SK-N-SH (cell line): ENCODE results near the gene RPS6KA2. TPM values are rescaled to one million over a fixed set of nuclear protein-coding genes. Genes with fewer than 3 reads are reported as not detected.

Experiments used
- CTCF ChIA-PET: fragments of 300-600, 350-600 bp; formaldehyde crosslinking; extraction: SDS; loops from one replicate; lab custom pipeline; 2021; lab: Yijun Ruan, JAX
- POLR2A ChIA-PET: fragments of 350-600 bp; sonication (Branson Sonifier 250); formaldehyde crosslinking; extraction: SDS; loops from one replicate; lab custom pipeline; 2020; ENCODE audit warnings: antibody characterized with exemption, inconsistent platforms; lab: Yijun Ruan, JAX
- DNase-seq: peaks from one replicate; pipeline ENCODE4 v3.0.0; 2012
- H2AFZ ChIP-seq: fragments of 200-600 bp; sonication (generic); 2 replicates; pipeline ENCODE4 v1.8.1; 2016; ENCODE audit warnings: antibody characterized with exemption, mild to moderate bottlenecking, low read depth
- H3F3A ChIP-seq: fragments of 200-600 bp; sonication (generic); replicated peaks from 2 replicates; pipeline ENCODE3; 2016; ENCODE audit warnings: antibody characterized with exemption, mild to moderate bottlenecking; ENCODE audit not compliant: insufficient read depth
- H3K27ac ChIP-seq, 2 experiments: fragments of 200-500 bp in 1 of 2; fragments of 200-600 bp in 1 of 2; sonication (Bioruptor generic) in 1 of 2; sonication (generic), shearing (Covaris generic) in 1 of 2; 2 replicates each; pipeline versions ENCODE4 v1.5.1 to v1.6.1; 2014 to 2016; ENCODE audit warnings: low read depth in 2 of 2, inconsistent platforms in 1 of 2, low read length in 1 of 2, mild to moderate bottlenecking in 1 of 2, mixed read lengths in 1 of 2
- H3K27me3 ChIP-seq: fragments of 200-600 bp; sonication (generic), shearing (Covaris generic); 2 replicates; pipeline ENCODE4 v1.6.1; 2016; ENCODE audit warnings: mixed run types; ENCODE audit not compliant: insufficient read depth
- H3K36me3 ChIP-seq, 2 experiments: fragments of 200-500 bp in 1 of 2; fragments of 200-600 bp in 1 of 2; sonication (Bioruptor generic) in 1 of 2; sonication (generic) in 1 of 2; replicated peaks in 1 of 2; 2 replicates each; pipeline versions ENCODE3 to v1.5.1; 2014 to 2016; ENCODE audit warnings: low read length in 1 of 2, mild to moderate bottlenecking in 1 of 2; ENCODE audit not compliant: insufficient read depth in 2 of 2, control insufficient read depth in 1 of 2
- H3K4me1 ChIP-seq, 2 experiments: fragments of 200-500 bp in 1 of 2; fragments of 200-600 bp in 1 of 2; sonication (Bioruptor generic) in 1 of 2; sonication (generic), shearing (Covaris generic) in 1 of 2; 2 replicates each; pipeline versions ENCODE4 v1.5.1 to v1.6.1; 2014 to 2016; ENCODE audit warnings: low read depth in 1 of 2, low read length in 1 of 2, mixed run types in 1 of 2; ENCODE audit not compliant: insufficient read depth in 2 of 2, control insufficient read depth in 1 of 2
- H3K4me2 ChIP-seq: fragments of 200-600 bp; sonication (generic), shearing (Covaris generic); 2 replicates; pipeline ENCODE4 v1.6.1; 2017; ENCODE audit warnings: mixed run types
- H3K4me3 ChIP-seq, 2 experiments: fragments of 200-500 bp in 1 of 2; fragments of 200-600 bp in 1 of 2; sonication (Bioruptor generic) in 1 of 2; sonication (generic), shearing (Covaris generic) in 1 of 2; 2 replicates each; pipeline versions ENCODE4 v1.5.1 to v1.8.1; 2014 to 2016; ENCODE audit warnings: low read depth in 2 of 2, inconsistent platforms in 1 of 2, low read length in 1 of 2, mild to moderate bottlenecking in 1 of 2, mixed read lengths in 1 of 2, moderate library complexity in 1 of 2
- H3K79me2 ChIP-seq: fragments of 200-600 bp; sonication (generic); 2 replicates; pipeline ENCODE4 v1.8.1; 2017; ENCODE audit warnings: mild to moderate bottlenecking; ENCODE audit not compliant: insufficient read depth
- H3K9ac ChIP-seq: fragments of 200-600 bp; sonication (generic); 2 replicates; pipeline ENCODE4 v1.6.1; 2017; ENCODE audit warnings: mixed run types
- H3K9me2 ChIP-seq: fragments of 200-600 bp; sonication (generic); 2 replicates; pipeline ENCODE4 v1.6.1; 2017; ENCODE audit warnings: mixed run types
- H3K9me3 ChIP-seq: fragments of 200-600 bp; sonication (generic); 2 replicates; pipeline ENCODE4 v1.6.1; 2017; ENCODE audit warnings: mixed run types, mild to moderate bottlenecking, moderate library complexity
- H4K20me1 ChIP-seq: fragments of 200-600 bp; sonication (generic); 2 replicates; pipeline ENCODE4 v1.6.1; 2017; ENCODE audit warnings: mild to moderate bottlenecking, mixed run types; ENCODE audit not compliant: insufficient read depth
- CHD2 ChIP-seq: fragments of 150-350 bp; IDR thresholded peaks from 2 replicates; pipeline ENCODE4 v1.6.1; 2018; ENCODE audit warnings: low read length; ENCODE audit not compliant: partially characterized antibody
- CTCF ChIP-seq: fragments of 200-600 bp; sonication (generic); IDR thresholded peaks from 2 replicates; pipeline ENCODE4 v1.6.1; 2017; ENCODE audit warnings: antibody characterized with exemption, mild to moderate bottlenecking, moderate library complexity
- ELF1 ChIP-seq: IDR thresholded peaks from 2 replicates; pipeline ENCODE4 v1.4.0; 2012
- EP300 ChIP-seq, 2 experiments: IDR thresholded peaks; 2 replicates each; pipeline versions ENCODE4 v1.4.0 to v1.6.1; 2012; ENCODE audit warnings: borderline replicate concordance in 1 of 2, low read depth in 1 of 2, low read length in 1 of 2
- EZH2phosphoT487 ChIP-seq: fragments of 200-600 bp; sonication (generic); IDR thresholded peaks from 2 replicates; pipeline ENCODE4 v1.6.1; 2017; ENCODE audit warnings: low read depth, mixed run types, mild to moderate bottlenecking, antibody characterized with exemption, moderate library complexity, borderline replicate concordance
- FOXJ3 ChIP-seq: sonication (generic); formaldehyde crosslinking; IDR thresholded peaks from 2 replicates; pipeline ENCODE4 v1.5.1; 2020; ENCODE audit warnings: mild to moderate bottlenecking, missing genetic modification reagents
- FOXM1 ChIP-seq: IDR thresholded peaks from 2 replicates; pipeline ENCODE4 v1.4.0; 2012; ENCODE audit warnings: low read depth, mild to moderate bottlenecking
- MAX ChIP-seq: IDR thresholded peaks from 2 replicates; pipeline ENCODE4 v1.4.0; 2012; ENCODE audit warnings: low read depth
- MXI1 ChIP-seq: IDR thresholded peaks from 2 replicates; pipeline ENCODE4 v1.6.1; 2012; ENCODE audit warnings: mild to moderate bottlenecking, low read depth, low read length, improper control_type of control experiment
- NFIC ChIP-seq: IDR thresholded peaks from 2 replicates; pipeline ENCODE4 v1.4.0; 2012; ENCODE audit warnings: borderline replicate concordance
- NRF1 ChIP-seq: IDR thresholded peaks from 2 replicates; pipeline ENCODE4 v1.6.1; 2012; ENCODE audit warnings: low read depth, mild to moderate bottlenecking, low read length
- PBX3 ChIP-seq: IDR thresholded peaks from 2 replicates; pipeline ENCODE4; 2012
- RAD21 ChIP-seq: IDR thresholded peaks from 2 replicates; pipeline ENCODE4 v1.6.1; 2012; ENCODE audit warnings: mild to moderate bottlenecking, low read length
- RFX5 ChIP-seq: IDR thresholded peaks from 2 replicates; pipeline ENCODE4 v1.6.1; 2012; ENCODE audit warnings: mild to moderate bottlenecking, improper control_type of control experiment, low read length
- YY1 ChIP-seq: IDR thresholded peaks from 2 replicates; pipeline ENCODE4 v1.4.0; 2012; ENCODE audit warnings: low read depth, mild to moderate bottlenecking
- ZBTB33 ChIP-seq: IDR thresholded peaks from 2 replicates; pipeline ENCODE4 v1.4.0; 2012; ENCODE audit warnings: low read depth, borderline replicate concordance
- WGBS: methylation state at CpG from one replicate; pipeline ENCODE4 v1.1.6; 2017; ENCODE audit warnings: low lambda C conversion rate; 5-methylcytosine and 5-hydroxymethylcytosine counted together
- polyA plus RNA-seq, 3 experiments: library from polyadenylated mRNA; depleted of rRNA; stranded (reverse); fragments of >200 nt; gene quantifications; 2 replicates each; pipeline ENCODE4 v1.2.3, GENCODE V29; 2012

RPS6KA2 gene
- polyA plus RNA-seq, 1 of the 3 experiments (the other 2 are of a cell fraction) = 59.5 TPM

GRCh38 chr6:166446567-166447065 is 180.4 kb downstream of the RPS6KA2 start:
- POLR2A ChIA-PET = no interaction called here
- Histone ChIP-seq H4K20me1 (no peaks in the 10 kb centered on the region), H3F3A (no peaks in the 10 kb centered on the region), H3K79me2 (no peaks in the 10 kb centered on the region), H3K4me1 (peaks cover 0 to 8% of the 10 kb centered on the region in 2 experiments; a peak in 1 of 4 replicates), H3K36me3 (peaks cover 20 to 90% of the 10 kb centered on the region in 2 experiments), H3K9me2 (no peaks in the 10 kb centered on the region), H3K4me3 (no peak overlapping the region), H3K27me3 (no peaks in the 10 kb centered on the region), H3K27ac (no peak overlapping the region; a peak in 1 of 4 replicates), H3K9ac (no peak overlapping the region), H3K4me2 (no peak overlapping the region), H2AFZ (no peak overlapping the region), H3K9me3 (no peaks in the 10 kb centered on the region)
- no peak for DNase-seq
- 96% methylated on average over 11 of the region's 11 CpGs for WGBS
- TF ChIP-seq MAX (no peak), ZBTB33 (no peak), CHD2 (no peak)
- CTCF ChIA-PET = interaction anchor here (0.8 kb wide), 1 partner anchor 27 kb away, joined by 4 read pairs; no protein-coding TSS in a partner anchor

GRCh38 chr6:166446146-166446545 is 180.9 kb downstream of the RPS6KA2 start:
- POLR2A ChIA-PET = no interaction called here
- no peaks in the 10 kb centered on the region for H3K9me2 ChIP-seq
- H3K4me1 ChIP-seq = peaks cover 0 to 13% of the 10 kb centered on the region in 2 experiments; a peak in 1 of 4 replicates
- DNase-seq = no peak
- no peaks in the 10 kb centered on the region for H4K20me1 ChIP-seq
- H2AFZ ChIP-seq = no peak overlapping the region
- H3K4me3 ChIP-seq = no peak overlapping the region
- no peak overlapping the region for H3K4me2 ChIP-seq
- H3F3A ChIP-seq = no peaks in the 10 kb centered on the region
- 83% methylated on average over 12 of the region's 13 CpGs for WGBS
- CTCF ChIA-PET = interaction anchor here (0.8 kb wide), 1 partner anchor 27 kb away, joined by 4 read pairs; no protein-coding TSS in a partner anchor
- no peak for TF ChIP-seq RFX5
- no peak for TF ChIP-seq RAD21
- TF ChIP-seq ELF1 = no peak
- TF ChIP-seq EP300 (IDR thresholded peaks at IDR 0.05; ENCODE audit: borderline replicate concordance in 1 of 2, low read depth in 1 of 2, low read length in 1 of 2) = no peak
- no peak for TF ChIP-seq FOXM1
- TF ChIP-seq YY1 = no peak
- no peak for TF ChIP-seq NRF1
- TF ChIP-seq NFIC = no peak
- TF ChIP-seq EZH2phosphoT487 = no peak
- TF ChIP-seq MXI1 = no peak
- TF ChIP-seq FOXJ3 (CRISPR knock-in tag) = no peak
- TF ChIP-seq MAX = no peak
- TF ChIP-seq CTCF = no peak
- no peak for TF ChIP-seq PBX3
- peaks cover 20 to 92% of the 10 kb centered on the region in 2 experiments for H3K36me3 ChIP-seq
- no peak overlapping the region for H3K27ac ChIP-seq
- no peaks in the 10 kb centered on the region for H3K9me3 ChIP-seq
- H3K79me2 ChIP-seq = no peaks in the 10 kb centered on the region
- H3K27me3 ChIP-seq = no peaks in the 10 kb centered on the region
- no peak overlapping the region for H3K9ac ChIP-seq
